SU-DHL-6 (cell line): Measurements from ENCODE around the gene SGMS2.

Source experiments
- H2AFZ ChIP-seq: fragments of 200-600 bp; sonication (generic); 2 replicates; pipeline ENCODE4 v1.6.1; 2014; ENCODE audit warnings: low read depth, mild to moderate bottlenecking, moderate library complexity, mixed read lengths, antibody characterized with exemption, low read length; ENCODE audit not compliant: severe bottlenecking
- H3F3A ChIP-seq: fragments of 200-600 bp; shearing (Covaris generic); 2 replicates; pipeline ENCODE4 v1.6.0; 2016; ENCODE audit warnings: antibody characterized with exemption, mild to moderate bottlenecking; ENCODE audit not compliant: insufficient read depth
- H3K27ac ChIP-seq: fragments of 200-600 bp; sonication (generic); 2 replicates; pipeline ENCODE4 v1.5.1; 2016; ENCODE audit warnings: low read depth, mild to moderate bottlenecking, low read length, moderate library complexity, mixed read lengths
- H3K27me3 ChIP-seq: fragments of 200-600 bp; sonication (generic), shearing (Covaris generic); 2 replicates; pipeline ENCODE4 v1.6.0; 2014; ENCODE audit warnings: mild to moderate bottlenecking, low read length
- H3K36me3 ChIP-seq: fragments of 200-600 bp; sonication (generic); 2 replicates; pipeline ENCODE4 v1.6.1; 2014; ENCODE audit warnings: mild to moderate bottlenecking, low read length, mixed read lengths
- H3K4me2 ChIP-seq: fragments of 300-600, 200-600 bp; shearing (Covaris generic), sonication (generic); 2 replicates; pipeline ENCODE4 v1.6.0; 2014; ENCODE audit warnings: low read length, low read depth, mild to moderate bottlenecking; ENCODE audit not compliant: poor library complexity, severe bottlenecking
- H3K4me3 ChIP-seq: fragments of 200-600 bp; sonication (generic); 2 replicates; pipeline ENCODE4 v1.5.1; 2014; ENCODE audit warnings: antibody characterized with exemption, low read length, mild to moderate bottlenecking, mixed read lengths; ENCODE audit not compliant: insufficient read depth, poor library complexity, severe bottlenecking
- H3K79me2 ChIP-seq: fragments of 200-600 bp; sonication (generic); 2 replicates; pipeline ENCODE4 v1.6.1; 2014; ENCODE audit warnings: mild to moderate bottlenecking, low read length, moderate library complexity; ENCODE audit not compliant: insufficient read depth
- H3K9ac ChIP-seq: fragments of 200-600 bp; sonication (generic); 2 replicates; pipeline ENCODE4 v1.7.0; 2014; ENCODE audit warnings: mild to moderate bottlenecking, low read length
- H3K9me2 ChIP-seq: fragments of 200-600 bp; sonication (generic); replicated peaks from 2 replicates; pipeline ENCODE4 v1.6.1; 2014; ENCODE audit warnings: low read length; ENCODE audit not compliant: insufficient read depth
- H3K9me3 ChIP-seq: fragments of 200-600 bp; sonication (generic); 2 replicates; pipeline ENCODE4 v1.6.1; 2014; ENCODE audit warnings: low read length, mixed read lengths; ENCODE audit not compliant: insufficient read depth
- H4K20me1 ChIP-seq: fragments of 200-600 bp; sonication (generic); 2 replicates; pipeline ENCODE4 v1.6.1; 2014; ENCODE audit warnings: low read depth, mild to moderate bottlenecking, antibody characterized with exemption, low read length, moderate library complexity, mixed read lengths
- EZH2phosphoT487 ChIP-seq: fragments of 200-600 bp; sonication (generic), shearing (Covaris generic); conservative IDR thresholded peaks from 2 replicates; pipeline ENCODE4 v1.6.1; 2018; ENCODE audit warnings: mild to moderate bottlenecking, antibody characterized with exemption, low read length, moderate library complexity, mixed read lengths
- TF ChIP-seq, protein P1 (sequence below): fragments of 200-600 bp; sonication (generic); IDR thresholded peaks from one replicate; pipeline ENCODE4 v1.5.1; 2017; ENCODE audit warnings: antibody characterized with exemption, mild to moderate bottlenecking, low read length, moderate library complexity; ENCODE audit not compliant: insufficient read depth, poor library complexity, severe bottlenecking

Gene SGMS2

GRCh38 chr4:107863416-107863815, 38.7 kb downstream of the SGMS2 start:
- no peak overlapping the region for H2AFZ ChIP-seq
- H3K9ac ChIP-seq: no peak overlapping the region
- no peak overlapping the region for H3K27ac ChIP-seq
- H3K4me2 ChIP-seq: no peak overlapping the region
- no peaks in the 10 kb centered on the region for H3F3A ChIP-seq
- H3K79me2 ChIP-seq: no peaks in the 10 kb centered on the region
- H3K27me3 ChIP-seq: no peaks in the 10 kb centered on the region
- no peaks in the 10 kb centered on the region for H3K9me2 ChIP-seq
- no peaks in the 10 kb centered on the region for H3K9me3 ChIP-seq
- no peaks in the 10 kb centered on the region for H3K36me3 ChIP-seq
- no peak overlapping the region for H3K4me3 ChIP-seq
- H4K20me1 ChIP-seq: no peaks in the 10 kb centered on the region
- TF ChIP-seq EZH2phosphoT487: no peak
- TF ChIP-seq, protein P1, sequence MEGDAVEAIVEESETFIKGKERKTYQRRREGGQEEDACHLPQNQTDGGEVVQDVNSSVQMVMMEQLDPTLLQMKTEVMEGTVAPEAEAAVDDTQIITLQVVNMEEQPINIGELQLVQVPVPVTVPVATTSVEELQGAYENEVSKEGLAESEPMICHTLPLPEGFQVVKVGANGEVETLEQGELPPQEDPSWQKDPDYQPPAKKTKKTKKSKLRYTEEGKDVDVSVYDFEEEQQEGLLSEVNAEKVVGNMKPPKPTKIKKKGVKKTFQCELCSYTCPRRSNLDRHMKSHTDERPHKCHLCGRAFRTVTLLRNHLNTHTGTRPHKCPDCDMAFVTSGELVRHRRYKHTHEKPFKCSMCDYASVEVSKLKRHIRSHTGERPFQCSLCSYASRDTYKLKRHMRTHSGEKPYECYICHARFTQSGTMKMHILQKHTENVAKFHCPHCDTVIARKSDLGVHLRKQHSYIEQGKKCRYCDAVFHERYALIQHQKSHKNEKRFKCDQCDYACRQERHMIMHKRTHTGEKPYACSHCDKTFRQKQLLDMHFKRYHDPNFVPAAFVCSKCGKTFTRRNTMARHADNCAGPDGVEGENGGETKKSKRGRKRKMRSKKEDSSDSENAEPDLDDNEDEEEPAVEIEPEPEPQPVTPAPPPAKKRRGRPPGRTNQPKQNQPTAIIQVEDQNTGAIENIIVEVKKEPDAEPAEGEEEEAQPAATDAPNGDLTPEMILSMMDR: no peak

GRCh38 chr4:107863850-107864371, 39.2 kb downstream of the SGMS2 start:
- Histone ChIP-seq H3K9me3 (no peaks in the 10 kb centered on the region), H2AFZ (no peak overlapping the region), H3K27ac (no peak overlapping the region), H4K20me1 (no peaks in the 10 kb centered on the region), H3F3A (no peaks in the 10 kb centered on the region), H3K27me3 (no peaks in the 10 kb centered on the region), H3K79me2 (no peaks in the 10 kb centered on the region), H3K4me3 (no peak overlapping the region), H3K9ac (no peak overlapping the region), H3K4me2 (no peak overlapping the region), H3K9me2 (no peaks in the 10 kb centered on the region), H3K36me3 (no peaks in the 10 kb centered on the region)
- no peak for TF ChIP-seq EZH2phosphoT487
- TF ChIP-seq, protein P1: no peak

- Histone ChIP-seq H3F3A (no peaks in the 10 kb centered on the region), H3K4me2 (no peak overlapping the region), H3K79me2 (no peaks in the 10 kb centered on the region), H3K9ac (no peak overlapping the region), H3K27ac (no peak overlapping the region), H3K4me3 (no peak overlapping the region), H3K9me2 (no peaks in the 10 kb centered on the region), H3K27me3 (no peaks in the 10 kb centered on the region), H2AFZ (no peak overlapping the region), H3K9me3 (no peaks in the 10 kb centered on the region), H4K20me1 (no peaks in the 10 kb centered on the region), H3K36me3 (no peaks in the 10 kb centered on the region)
- no peak for TF ChIP-seq EZH2phosphoT487
- TF ChIP-seq, protein P1: no peak
Measured at GRCh38 chr4:107866726-107867125, 42.0 kb downstream of the SGMS2 start.
